ENCODE results near the gene SSR3.

The SSR3 gene

DNA sequence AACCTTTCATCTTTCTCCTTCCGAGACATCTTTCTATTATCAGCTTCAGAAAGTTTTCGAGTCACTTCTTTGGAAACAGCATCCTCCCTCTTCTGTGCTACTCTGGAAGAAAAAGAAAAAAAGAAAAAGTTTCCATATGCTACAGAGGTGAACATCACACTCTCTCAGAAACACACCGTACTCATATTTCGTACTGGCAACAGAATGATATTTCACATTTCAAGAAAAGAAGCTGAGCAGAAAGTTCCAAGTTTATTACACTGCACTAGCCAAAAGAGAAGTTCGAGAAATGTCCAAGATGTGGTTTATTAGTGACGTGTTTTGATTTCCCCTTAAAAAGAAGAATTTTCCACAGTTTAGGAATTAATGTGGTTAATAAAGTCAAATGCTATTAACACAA, 6.0 kb downstream of the SSR3 start:
- H3K4me3 ChIP-seq (ENCODE audit: low read depth, low read length), result no peak overlapping the region
- no peaks in the 10 kb centered on the region for H3K4me1 ChIP-seq (ENCODE audit: control insufficient read depth, insufficient read depth, low read length)
- CTCF ChIA-PET, result interaction anchor here (0.7 to 1.5 kb wide), 4 partner anchors 8 to 588 kb away, joined by 3 to 7 read pairs (median 4); no protein-coding TSS in a partner anchor
- H3K9me3 ChIP-seq (ENCODE audit: control insufficient read depth, insufficient read depth, low read depth, low read length), result no peaks in the 10 kb centered on the region
- POLR2A ChIA-PET, result no interaction called here
- TF ChIP-seq OVOL3 (tag by site-specific recombination; IDR thresholded peaks at IDR 0.05) (no peak), ZNF366 (tag by site-specific recombination; conservative IDR thresholded peaks at IDR 0.05) (no peak), FEZF1 (tag by site-specific recombination; IDR thresholded peaks at IDR 0.05) (no peak), ZNF621 (tag by site-specific recombination; IDR thresholded peaks at IDR 0.05) (no peak), ZFHX2 (tag by site-specific recombination; conservative IDR thresholded peaks at IDR 0.05) (no peak), GLIS2 (tag by site-specific recombination; IDR thresholded peaks at IDR 0.05) (no peak), ZFP37 (tag by site-specific recombination; IDR thresholded peaks at IDR 0.05) (no peak), WT1 (tag by site-specific recombination; IDR thresholded peaks at IDR 0.05) (no peak), ZNF768 (tag by site-specific recombination; IDR thresholded peaks at IDR 0.05) (no peak)
- TF ChIP-seq, protein P1, sequence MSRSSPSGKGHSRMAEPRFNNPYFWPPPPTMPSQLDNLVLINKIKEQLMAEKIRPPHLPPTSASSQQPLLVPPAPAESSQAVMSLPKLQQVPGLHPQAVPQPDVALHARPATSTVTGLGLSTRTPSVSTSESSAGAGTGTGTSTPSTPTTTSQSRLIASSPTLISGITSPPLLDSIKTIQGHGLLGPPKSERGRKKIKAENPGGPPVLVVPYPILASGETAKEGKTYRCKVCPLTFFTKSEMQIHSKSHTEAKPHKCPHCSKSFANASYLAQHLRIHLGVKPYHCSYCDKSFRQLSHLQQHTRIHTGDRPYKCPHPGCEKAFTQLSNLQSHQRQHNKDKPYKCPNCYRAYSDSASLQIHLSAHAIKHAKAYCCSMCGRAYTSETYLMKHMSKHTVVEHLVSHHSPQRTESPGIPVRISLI (tag by site-specific recombination; IDR thresholded peaks at IDR 0.05), result no peak
- TF ChIP-seq, protein P2, sequence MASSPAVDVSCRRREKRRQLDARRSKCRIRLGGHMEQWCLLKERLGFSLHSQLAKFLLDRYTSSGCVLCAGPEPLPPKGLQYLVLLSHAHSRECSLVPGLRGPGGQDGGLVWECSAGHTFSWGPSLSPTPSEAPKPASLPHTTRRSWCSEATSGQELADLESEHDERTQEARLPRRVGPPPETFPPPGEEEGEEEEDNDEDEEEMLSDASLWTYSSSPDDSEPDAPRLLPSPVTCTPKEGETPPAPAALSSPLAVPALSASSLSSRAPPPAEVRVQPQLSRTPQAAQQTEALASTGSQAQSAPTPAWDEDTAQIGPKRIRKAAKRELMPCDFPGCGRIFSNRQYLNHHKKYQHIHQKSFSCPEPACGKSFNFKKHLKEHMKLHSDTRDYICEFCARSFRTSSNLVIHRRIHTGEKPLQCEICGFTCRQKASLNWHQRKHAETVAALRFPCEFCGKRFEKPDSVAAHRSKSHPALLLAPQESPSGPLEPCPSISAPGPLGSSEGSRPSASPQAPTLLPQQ (tag by site-specific recombination; IDR thresholded peaks at IDR 0.05), result no peak
- peaks cover 0 to 94% of the 10 kb centered on the region in 2 experiments; a peak in 1 of 3 replicates for H3K36me3 ChIP-seq (ENCODE audit: control insufficient read depth in 2 of 2, insufficient read depth in 1 of 2, low read length in 2 of 2)
- no peak overlapping the region for H3K27ac ChIP-seq (ENCODE audit: extremely low read depth, low read depth, low read length)

DNA sequence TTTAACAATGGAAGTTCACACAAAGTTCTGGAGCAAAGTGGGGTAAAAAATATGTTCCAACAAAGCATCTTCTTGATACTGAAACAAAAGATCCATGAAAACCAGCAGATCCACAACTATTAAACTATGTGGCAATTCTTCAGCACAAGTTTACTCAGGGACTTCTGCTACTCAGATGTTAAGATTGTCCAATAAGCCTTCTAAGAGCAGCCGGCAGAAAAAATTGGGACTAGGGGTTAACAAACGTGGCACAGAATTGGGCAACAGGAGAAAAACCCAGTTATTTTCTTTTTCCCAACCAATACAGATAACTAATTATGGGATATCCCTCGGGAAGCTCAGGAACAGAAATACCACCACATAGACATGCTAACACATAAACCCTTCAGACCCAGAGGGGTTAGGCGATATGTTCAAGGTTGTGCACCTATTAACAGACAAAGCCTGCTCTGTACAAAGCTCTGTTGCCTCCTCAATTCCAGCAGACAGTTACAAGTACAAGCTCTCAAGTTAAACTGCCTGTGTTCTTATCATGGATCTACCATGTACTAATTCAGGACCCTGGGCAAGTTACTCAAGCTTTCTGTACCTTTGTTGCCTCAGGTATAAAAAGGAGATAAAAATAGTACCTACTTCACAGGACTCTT, 6.8 kb downstream of the SSR3 start:
- Histone ChIP-seq H3K9me3 (ENCODE audit: control insufficient read depth, insufficient read depth, low read depth, low read length) (no peaks in the 10 kb centered on the region), H3K4me1 (ENCODE audit: control insufficient read depth, insufficient read depth, low read length) (no peaks in the 10 kb centered on the region), H3K36me3 (ENCODE audit: control insufficient read depth in 2 of 2, insufficient read depth in 1 of 2, low read length in 2 of 2) (peaks cover 0 to 99% of the 10 kb centered on the region in 2 experiments; a peak in 1 of 3 replicates), H3K4me3 (ENCODE audit: low read depth, low read length) (no peak overlapping the region), H3K27ac (ENCODE audit: extremely low read depth, low read depth, low read length) (no peak overlapping the region)
- ChIA-PET CTCF (interaction anchor here (0.7 to 1.5 kb wide), 3 partner anchors 11 to 589 kb away, joined by 3 to 7 read pairs (median 3); no protein-coding TSS in a partner anchor), POLR2A (no interaction called here)
- TF ChIP-seq ZNF274 (IDR thresholded peaks at IDR 0.05; ENCODE audit: low read length) (no peak), ZNF274 (tag by site-specific recombination; IDR thresholded peaks at IDR 0.05; ENCODE audit: borderline replicate concordance) (no peak), ZNF791 (tag by site-specific recombination; IDR thresholded peaks at IDR 0.05) (no peak), ZNF596 (tag by site-specific recombination; IDR thresholded peaks at IDR 0.05) (no peak), ZNF2 (tag by site-specific recombination; IDR thresholded peaks at IDR 0.05) (no peak), ZXDB (tag by site-specific recombination; IDR thresholded peaks at IDR 0.05) (no peak), ZNF248 (tag by site-specific recombination; IDR thresholded peaks at IDR 0.05) (no peak)

DNA sequence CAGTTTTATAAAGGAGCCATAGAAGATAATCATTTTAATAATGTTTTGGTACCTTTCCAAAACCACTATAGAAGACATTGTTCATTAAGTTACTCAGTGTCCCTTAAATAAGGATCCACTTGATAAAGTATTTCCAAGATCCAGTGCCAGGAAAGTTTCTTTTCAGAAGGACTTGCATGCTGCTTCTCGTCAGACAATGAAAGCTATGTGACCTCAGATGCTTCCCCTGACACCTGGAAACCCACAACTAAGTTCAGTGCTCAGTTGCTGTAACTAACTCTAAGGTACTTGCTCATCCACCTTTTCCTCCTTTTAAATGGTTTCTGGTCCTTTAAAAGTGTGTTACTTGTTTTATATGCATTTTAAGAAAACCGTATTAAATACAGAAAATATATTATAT, 7.3 kb downstream of the SSR3 start:
- Histone ChIP-seq H3K4me1 (ENCODE audit: control insufficient read depth, insufficient read depth, low read length) (no peaks in the 10 kb centered on the region), H3K36me3 (ENCODE audit: control insufficient read depth in 2 of 2, insufficient read depth in 1 of 2, low read length in 2 of 2) (peaks cover 0 to 99% of the 10 kb centered on the region in 2 experiments; a peak in 1 of 3 replicates), H3K9me3 (ENCODE audit: control insufficient read depth, insufficient read depth, low read depth, low read length) (no peaks in the 10 kb centered on the region), H3K27ac (ENCODE audit: extremely low read depth, low read depth, low read length) (no peak overlapping the region), H3K4me3 (ENCODE audit: low read depth, low read length) (no peak overlapping the region)
- CTCF ChIA-PET, result interaction anchor here (0.8 to 1.5 kb wide), 2 partner anchors 38 to 590 kb away, joined by 3 to 7 read pairs; no protein-coding TSS in a partner anchor
- POLR2A ChIA-PET, result no interaction called here
- TF ChIP-seq, protein P3, sequence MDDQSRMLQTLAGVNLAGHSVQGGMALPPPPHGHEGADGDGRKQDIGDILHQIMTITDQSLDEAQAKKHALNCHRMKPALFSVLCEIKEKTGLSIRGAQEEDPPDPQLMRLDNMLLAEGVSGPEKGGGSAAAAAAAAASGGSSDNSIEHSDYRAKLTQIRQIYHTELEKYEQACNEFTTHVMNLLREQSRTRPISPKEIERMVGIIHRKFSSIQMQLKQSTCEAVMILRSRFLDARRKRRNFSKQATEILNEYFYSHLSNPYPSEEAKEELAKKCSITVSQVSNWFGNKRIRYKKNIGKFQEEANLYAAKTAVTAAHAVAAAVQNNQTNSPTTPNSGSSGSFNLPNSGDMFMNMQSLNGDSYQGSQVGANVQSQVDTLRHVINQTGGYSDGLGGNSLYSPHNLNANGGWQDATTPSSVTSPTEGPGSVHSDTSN (CRISPR knock-in tag; IDR thresholded peaks at IDR 0.05), result no peak
- no peak for TF ChIP-seq SP3 (tag by site-specific recombination; IDR thresholded peaks at IDR 0.05)
- TF ChIP-seq, protein P4, sequence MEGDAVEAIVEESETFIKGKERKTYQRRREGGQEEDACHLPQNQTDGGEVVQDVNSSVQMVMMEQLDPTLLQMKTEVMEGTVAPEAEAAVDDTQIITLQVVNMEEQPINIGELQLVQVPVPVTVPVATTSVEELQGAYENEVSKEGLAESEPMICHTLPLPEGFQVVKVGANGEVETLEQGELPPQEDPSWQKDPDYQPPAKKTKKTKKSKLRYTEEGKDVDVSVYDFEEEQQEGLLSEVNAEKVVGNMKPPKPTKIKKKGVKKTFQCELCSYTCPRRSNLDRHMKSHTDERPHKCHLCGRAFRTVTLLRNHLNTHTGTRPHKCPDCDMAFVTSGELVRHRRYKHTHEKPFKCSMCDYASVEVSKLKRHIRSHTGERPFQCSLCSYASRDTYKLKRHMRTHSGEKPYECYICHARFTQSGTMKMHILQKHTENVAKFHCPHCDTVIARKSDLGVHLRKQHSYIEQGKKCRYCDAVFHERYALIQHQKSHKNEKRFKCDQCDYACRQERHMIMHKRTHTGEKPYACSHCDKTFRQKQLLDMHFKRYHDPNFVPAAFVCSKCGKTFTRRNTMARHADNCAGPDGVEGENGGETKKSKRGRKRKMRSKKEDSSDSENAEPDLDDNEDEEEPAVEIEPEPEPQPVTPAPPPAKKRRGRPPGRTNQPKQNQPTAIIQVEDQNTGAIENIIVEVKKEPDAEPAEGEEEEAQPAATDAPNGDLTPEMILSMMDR (tag by site-specific recombination; IDR thresholded peaks at IDR 0.05), result no peak
- TF ChIP-seq ZNF544 (tag by site-specific recombination; IDR thresholded peaks at IDR 0.05), result no peak
- no peak for TF ChIP-seq ZNF76 (tag by site-specific recombination; IDR thresholded peaks at IDR 0.05; ENCODE audit: borderline replicate concordance, low read depth)
- no peak for TF ChIP-seq KLF7 (tag by site-specific recombination; IDR thresholded peaks at IDR 0.05; ENCODE audit: borderline replicate concordance)
- TF ChIP-seq ZNF501 (tag by site-specific recombination; IDR thresholded peaks at IDR 0.05), result no peak
- TF ChIP-seq ZNF510 (tag by site-specific recombination; IDR thresholded peaks at IDR 0.05; ENCODE audit: insufficient replicate concordance), result no peak
- TF ChIP-seq ZBTB48 (tag by site-specific recombination; IDR thresholded peaks at IDR 0.05), result no peak
- TF ChIP-seq KLF9 (tag by site-specific recombination; IDR thresholded peaks at IDR 0.05; ENCODE audit: low read depth), result no peak
